ENCODE data around the gene MTIF3. TPM values are rescaled to one million over a fixed set of nuclear protein-coding genes. Genes with fewer than 3 reads are reported as not detected.

The MTIF3 gene
- total RNA-seq, 1 experiment from 2014 or later = 31.6 TPM

GRCh38 chr13:27474751-27475268, 24.4 kb upstream of the MTIF3 start:
- no peak for TF ChIP-seq CTCF (conservative IDR thresholded peaks at IDR 0.05)
- no peak overlapping the region for H2BK120ac ChIP-seq (ENCODE audit: low read depth, low read length, poor library complexity, severe bottlenecking)
- no peak for DNase-seq
- H3K4me2 ChIP-seq (ENCODE audit: insufficient read depth, insufficient read length, low read length) = no peak overlapping the region
- H3K4ac ChIP-seq (ENCODE audit: low read depth, low read length) = no peak overlapping the region
- Mint-ChIP-seq H3K4me1 (peaks cover 5% of the 10 kb centered on the region in 2 experiments; a peak in 2 of 4 replicates), H3K9me3 (no peaks in the 10 kb centered on the region), H3K27ac (no peak overlapping the region), H3K27me3 (ENCODE audit: low read depth) (no peaks in the 10 kb centered on the region; the same call in none of the 2 replicates), H3K4me3 (no peak overlapping the region), H3K36me3 (ENCODE audit: insufficient read depth in 1 of 3, low read depth in 3 of 3) (no peaks in the 10 kb centered on the region)
- no peaks in the 10 kb centered on the region for H3K4me1 ChIP-seq (ENCODE audit: insufficient read depth, low read length)
- no peak overlapping the region for H2BK12ac ChIP-seq (ENCODE audit: insufficient read length, low read depth, low read length)
- no CpG with 5 or more reads among the region's 13 CpGs for WGBS (ENCODE audit: extremely low coverage, insufficient read length, low lambda C conversion rate)
- H3K79me2 ChIP-seq (ENCODE audit: insufficient read depth, low read length) = no peaks in the 10 kb centered on the region
- no peak overlapping the region for H2BK5ac ChIP-seq (ENCODE audit: insufficient read length, low read length)
- no peaks in the 10 kb centered on the region for H3K23me2 ChIP-seq (ENCODE audit: insufficient read length, low read depth, low read length, poor library complexity, severe bottlenecking)
- no peaks in the 10 kb centered on the region for H4K20me1 ChIP-seq (ENCODE audit: control insufficient read depth, insufficient read depth, insufficient read length)
- H4K91ac ChIP-seq (ENCODE audit: insufficient read length, low read depth, low read length) = no peak overlapping the region
- no peak overlapping the region for H3K27ac ChIP-seq (ENCODE audit: insufficient read length, low read depth, low read length)
- H2BK15ac ChIP-seq (ENCODE audit: low read depth, low read length) = no peak overlapping the region
- H2AK5ac ChIP-seq (ENCODE audit: insufficient read length, low read length) = no peak overlapping the region
- H2AFZ ChIP-seq (ENCODE audit: low read length) = no peak overlapping the region
- H3T11ph ChIP-seq (ENCODE audit: low read length) = no peak overlapping the region
- no peaks in the 10 kb centered on the region for H3K9me3 ChIP-seq (ENCODE audit: control insufficient read depth, low read depth, low read length)
- no peaks in the 10 kb centered on the region for H3K79me1 ChIP-seq (ENCODE audit: insufficient read depth, low read depth, low read length, poor library complexity, severe bottlenecking)
- H3K23ac ChIP-seq (ENCODE audit: insufficient read length, low read depth, low read length) = no peak overlapping the region
- no peak overlapping the region for H3K9ac ChIP-seq (ENCODE audit: extremely low read depth, insufficient read length, low read length)
- no peak overlapping the region for H3K56ac ChIP-seq (ENCODE audit: insufficient read length, low read depth, low read length)
- H2BK20ac ChIP-seq (ENCODE audit: low read depth, low read length, poor library complexity, severe bottlenecking) = no peak overlapping the region
- no peak overlapping the region for H3K18ac ChIP-seq (ENCODE audit: insufficient read length, low read depth, low read length)
- H4K8ac ChIP-seq (replicated peaks; ENCODE audit: insufficient read length, low read depth, low read length) = no peak overlapping the region
- no peak overlapping the region for H4K5ac ChIP-seq (ENCODE audit: insufficient read length, low read depth, low read length)
- no peak overlapping the region for H3K14ac ChIP-seq (ENCODE audit: insufficient read depth, low read length)
- no peaks in the 10 kb centered on the region for H3K27me3 ChIP-seq (ENCODE audit: insufficient read depth, low read length)

Data from H9 (cell line).